Measurements from ENCODE around the gene CNTN4.

The CNTN4 gene

GRCh38 chr3:2153053-2153452 is 54.4 kb downstream of the CNTN4 start:
- DNase-seq (ENCODE audit: low read depth), result no peak

- no peak for DNase-seq (ENCODE audit: low read depth)
These were observed 54.9 kb downstream of the CNTN4 start for GRCh38 chr3:2153547-2153946.

- no peak for DNase-seq (ENCODE audit: low read depth)
These were observed 56.0 kb downstream of the CNTN4 start for GRCh38 chr3:2154621-2155020.

- DNase-seq (ENCODE audit: low read depth), result no peak
These were observed 57.7 kb downstream of the CNTN4 start for GRCh38 chr3:2156244-2156847.

- no peak for DNase-seq (ENCODE audit: low read depth)
These were observed 60.2 kb downstream of the CNTN4 start for GRCh38 chr3:2158828-2159227.

- DNase-seq (ENCODE audit: low read depth), result no peak
These were observed 67.9 kb downstream of the CNTN4 start for GRCh38 chr3:2166552-2166951.

GRCh38 chr3:2172561-2173171 is 74.0 kb downstream of the CNTN4 start:
- DNase-seq (ENCODE audit: low read depth), result no peak

GRCh38 chr3:2180634-2181033 is 82.0 kb downstream of the CNTN4 start:
- no peak for DNase-seq (ENCODE audit: low read depth)

- no peak for DNase-seq (ENCODE audit: low read depth)
These were observed 100.2 kb downstream of the CNTN4 start for GRCh38 chr3:2198776-2199279.

GRCh38 chr3:2204054-2204453 is 105.4 kb downstream of the CNTN4 start:
- no peak for DNase-seq (ENCODE audit: low read depth)

- no peak for DNase-seq (ENCODE audit: low read depth)
These were observed 107.0 kb downstream of the CNTN4 start for GRCh38 chr3:2205692-2206091.

GRCh38 chr3:2206536-2206935 is 107.9 kb downstream of the CNTN4 start:
- DNase-seq (ENCODE audit: low read depth), result no peak

GRCh38 chr3:2211568-2211967 is 112.9 kb downstream of the CNTN4 start:
- DNase-seq (ENCODE audit: low read depth), result no peak

- no peak for DNase-seq (ENCODE audit: low read depth)
These were observed 113.5 kb downstream of the CNTN4 start for GRCh38 chr3:2212206-2212605.

- DNase-seq (ENCODE audit: low read depth), result no peak
These were observed 119.7 kb downstream of the CNTN4 start for GRCh38 chr3:2218375-2218774.

- DNase-seq (ENCODE audit: low read depth), result no peak
These were observed 120.2 kb downstream of the CNTN4 start for GRCh38 chr3:2218816-2219215.

GRCh38 chr3:2236203-2236602 is 137.5 kb downstream of the CNTN4 start:
- no peak for DNase-seq (ENCODE audit: low read depth)

- DNase-seq (ENCODE audit: low read depth), result no peak
These were observed 145.5 kb downstream of the CNTN4 start for GRCh38 chr3:2244137-2244536.

GRCh38 chr3:2246873-2247648 is 148.4 kb downstream of the CNTN4 start:
- DNase-seq (ENCODE audit: low read depth), result no peak

- DNase-seq (ENCODE audit: low read depth), result no peak
These were observed 149.2 kb downstream of the CNTN4 start for GRCh38 chr3:2247831-2248230.

GRCh38 chr3:2250783-2251182 is 152.1 kb downstream of the CNTN4 start:
- no peak for DNase-seq (ENCODE audit: low read depth)

- no peak for DNase-seq (ENCODE audit: low read depth)
These were observed 163.1 kb downstream of the CNTN4 start for GRCh38 chr3:2261747-2262146.

GRCh38 chr3:2262204-2262603 is 163.5 kb downstream of the CNTN4 start:
- DNase-seq (ENCODE audit: low read depth), result no peak

Measured in activated gamma-delta T cell treated with anti-CD3 and anti-CD28 coated beads, Interleukin-2, amount 50 U/mL, for 16 hours (primary cell).